ENCODE results near the gene GLRA1. TPM values are rescaled to one million over a fixed set of nuclear protein-coding genes. Genes with fewer than 3 reads are reported as not detected.

The GLRA1 gene
- total RNA-seq, 1 donor from 2014 or later, result not detected

- Histone ChIP-seq H3K4me3 (ENCODE audit: low read depth, low read length) (no peak overlapping the region), H3K36me3 (ENCODE audit: control insufficient read depth, insufficient read depth, low read length) (no peaks in the 10 kb centered on the region)
These were observed 111.8 kb downstream of the GLRA1 start for GRCh38 chr5:151812757-151813309.

DNA sequence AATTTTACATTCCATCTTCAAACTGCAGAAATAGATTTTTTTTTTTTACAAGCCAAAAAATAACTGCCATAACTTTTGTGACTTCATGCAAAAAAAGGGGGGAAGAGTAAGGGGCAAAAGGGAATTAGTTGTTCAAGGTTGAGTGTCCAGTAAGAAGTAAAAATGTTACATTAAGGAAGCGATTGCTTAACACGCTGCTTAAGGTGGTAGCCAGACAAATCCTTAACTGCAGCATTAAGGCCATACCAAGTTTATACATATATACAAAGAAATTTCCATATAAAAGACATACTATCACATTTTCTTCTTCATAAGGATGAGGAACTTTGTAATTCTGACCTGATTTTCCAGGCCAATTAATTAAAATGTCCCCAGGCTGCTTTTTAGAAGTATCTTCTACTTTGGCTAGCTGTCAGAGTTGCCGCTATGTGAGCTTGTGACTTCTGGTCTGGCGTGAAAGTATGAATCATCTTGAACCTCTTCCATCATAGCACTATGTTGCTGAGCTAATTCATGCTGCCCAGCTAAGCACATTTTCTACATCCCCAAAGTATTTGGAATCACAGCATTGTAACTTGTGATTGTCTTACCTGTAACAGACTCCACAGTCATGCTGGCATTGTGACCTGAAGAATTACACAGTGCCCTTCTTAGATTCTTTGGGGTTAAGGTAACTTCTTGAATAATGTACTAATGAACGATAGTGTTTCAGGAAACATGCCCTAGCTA lies 112.9 kb downstream of the GLRA1 start:
- no peak overlapping the region for H3K4me3 ChIP-seq (ENCODE audit: low read depth, low read length)
- H3K36me3 ChIP-seq (ENCODE audit: control insufficient read depth, insufficient read depth, low read length), result no peaks in the 10 kb centered on the region
- TF ChIP-seq, protein P1, sequence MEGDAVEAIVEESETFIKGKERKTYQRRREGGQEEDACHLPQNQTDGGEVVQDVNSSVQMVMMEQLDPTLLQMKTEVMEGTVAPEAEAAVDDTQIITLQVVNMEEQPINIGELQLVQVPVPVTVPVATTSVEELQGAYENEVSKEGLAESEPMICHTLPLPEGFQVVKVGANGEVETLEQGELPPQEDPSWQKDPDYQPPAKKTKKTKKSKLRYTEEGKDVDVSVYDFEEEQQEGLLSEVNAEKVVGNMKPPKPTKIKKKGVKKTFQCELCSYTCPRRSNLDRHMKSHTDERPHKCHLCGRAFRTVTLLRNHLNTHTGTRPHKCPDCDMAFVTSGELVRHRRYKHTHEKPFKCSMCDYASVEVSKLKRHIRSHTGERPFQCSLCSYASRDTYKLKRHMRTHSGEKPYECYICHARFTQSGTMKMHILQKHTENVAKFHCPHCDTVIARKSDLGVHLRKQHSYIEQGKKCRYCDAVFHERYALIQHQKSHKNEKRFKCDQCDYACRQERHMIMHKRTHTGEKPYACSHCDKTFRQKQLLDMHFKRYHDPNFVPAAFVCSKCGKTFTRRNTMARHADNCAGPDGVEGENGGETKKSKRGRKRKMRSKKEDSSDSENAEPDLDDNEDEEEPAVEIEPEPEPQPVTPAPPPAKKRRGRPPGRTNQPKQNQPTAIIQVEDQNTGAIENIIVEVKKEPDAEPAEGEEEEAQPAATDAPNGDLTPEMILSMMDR (IDR thresholded peaks at IDR 0.05; ENCODE audit: insufficient read depth, low read length, poor library complexity, severe bottlenecking), result no peak
- H3K27me3 ChIP-seq (ENCODE audit: control insufficient read depth, insufficient read depth, low read length), result no peaks in the 10 kb centered on the region
- no peak for DNase-seq (ENCODE audit: low read depth)

More at GRCh38 chr5:151812757-151813309, 111.8 kb downstream of the GLRA1 start:
- H3K27me3 ChIP-seq (ENCODE audit: control insufficient read depth, insufficient read depth, low read length), result no peaks in the 10 kb centered on the region
- no peak for DNase-seq (ENCODE audit: low read depth)
- TF ChIP-seq, protein P1 (IDR thresholded peaks at IDR 0.05; ENCODE audit: insufficient read depth, low read length, poor library complexity, severe bottlenecking), result no peak

DNA sequence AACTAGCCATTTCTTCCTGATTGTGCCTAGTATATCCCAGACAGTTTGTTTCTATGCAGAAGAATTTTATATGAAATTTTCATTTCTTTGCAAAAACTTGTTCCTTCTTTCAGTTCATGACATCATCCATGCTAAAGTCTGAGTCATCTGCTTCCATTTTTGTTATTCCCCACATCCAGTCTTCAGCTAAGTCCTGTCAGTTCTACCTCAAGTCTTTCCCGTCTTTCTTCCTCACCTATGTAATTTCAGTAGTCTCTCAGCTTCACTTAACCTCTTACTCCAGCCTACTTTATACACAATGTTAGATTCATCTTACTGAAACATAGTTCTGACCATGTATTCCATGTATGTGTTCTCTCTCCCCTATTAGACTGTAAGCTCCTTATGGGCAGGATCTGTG lies 113.8 kb downstream of the GLRA1 start:
- no peak for DNase-seq (ENCODE audit: low read depth)
- Histone ChIP-seq H3K4me3 (ENCODE audit: low read depth, low read length) (no peak overlapping the region), H3K36me3 (ENCODE audit: control insufficient read depth, insufficient read depth, low read length) (no peaks in the 10 kb centered on the region), H3K27me3 (ENCODE audit: control insufficient read depth, insufficient read depth, low read length) (no peaks in the 10 kb centered on the region)
- TF ChIP-seq, protein P1 (IDR thresholded peaks at IDR 0.05; ENCODE audit: insufficient read depth, low read length, poor library complexity, severe bottlenecking), result no peak

DNA sequence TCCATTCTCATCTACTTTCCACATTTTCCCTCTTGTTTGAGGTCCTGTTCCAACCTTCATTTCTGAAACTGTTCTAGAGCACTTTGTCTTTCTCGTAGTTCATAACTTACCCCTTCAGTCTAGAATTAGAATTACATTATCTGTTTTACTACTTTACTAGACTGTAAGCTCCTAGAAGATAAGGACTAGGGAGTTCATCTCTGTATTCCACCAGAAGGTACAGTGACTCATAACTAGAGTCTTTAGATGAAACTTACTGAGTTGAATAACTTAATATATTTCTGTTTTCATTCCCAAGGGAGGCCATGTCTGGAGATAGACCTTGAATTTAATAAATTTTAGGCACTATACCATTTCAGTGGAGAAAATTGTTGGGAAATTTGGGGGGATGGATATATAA lies 114.2 kb downstream of the GLRA1 start:
- Histone ChIP-seq H3K4me3 (ENCODE audit: low read depth, low read length) (no peak overlapping the region), H3K36me3 (ENCODE audit: control insufficient read depth, insufficient read depth, low read length) (no peaks in the 10 kb centered on the region), H3K27me3 (ENCODE audit: control insufficient read depth, insufficient read depth, low read length) (no peaks in the 10 kb centered on the region)
- no peak for DNase-seq (ENCODE audit: low read depth)
- TF ChIP-seq, protein P1 (IDR thresholded peaks at IDR 0.05; ENCODE audit: insufficient read depth, low read length, poor library complexity, severe bottlenecking), result no peak

DNA sequence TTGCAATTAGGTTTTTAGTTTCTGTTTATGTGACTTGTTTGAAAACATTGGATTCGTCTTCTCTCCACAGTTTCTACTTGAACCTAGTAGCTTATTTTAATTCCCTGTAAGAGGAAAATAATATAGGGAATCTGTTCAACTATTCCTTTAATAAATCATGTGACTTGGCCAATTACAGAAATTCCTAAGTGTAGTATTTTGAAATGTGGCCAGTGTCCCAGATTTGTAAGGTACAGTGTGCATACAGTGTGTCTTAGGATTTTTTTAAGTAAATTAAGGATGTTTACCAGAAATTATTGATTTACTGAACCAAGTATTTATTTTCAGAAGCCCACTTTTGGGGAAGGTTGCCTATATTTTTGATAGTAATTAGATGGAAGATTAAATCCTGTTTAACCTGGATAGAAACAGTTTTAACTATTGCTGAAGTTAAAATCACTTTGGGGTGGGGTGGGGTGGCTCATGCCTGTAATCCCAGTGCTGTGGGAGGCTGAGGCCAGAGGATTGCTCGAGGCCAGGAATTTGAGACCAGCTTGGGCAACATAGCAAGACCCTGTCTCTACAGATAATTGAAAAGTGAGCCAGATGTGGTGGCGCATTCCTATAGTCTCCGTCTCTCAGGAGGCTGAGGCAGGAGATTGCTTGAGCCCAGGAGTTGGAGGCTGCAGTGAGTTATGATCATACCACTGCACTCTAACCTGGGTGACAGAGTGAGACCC lies 116.0 kb downstream of the GLRA1 start:
- Histone ChIP-seq H3K27me3 (ENCODE audit: control insufficient read depth, insufficient read depth, low read length) (no peaks in the 10 kb centered on the region), H3K4me3 (ENCODE audit: low read depth, low read length) (no peak overlapping the region), H3K36me3 (ENCODE audit: control insufficient read depth, insufficient read depth, low read length) (peaks cover 1% of the 10 kb centered on the region)
- no peak for DNase-seq (ENCODE audit: low read depth)
- TF ChIP-seq, protein P1 (IDR thresholded peaks at IDR 0.05; ENCODE audit: insufficient read depth, low read length, poor library complexity, severe bottlenecking), result no peak
